Stimulated activated CD8-positive, alpha-beta memory T cell treated with anti-CD3 and anti-CD28 coated beads, Interleukin-7, amount 100 ng/mL, for 24 hours (primary cell): Measurements from ENCODE around the gene ALDH3B2.
"Not testable (repeated sequence)": the region's sequence is repeated elsewhere in the genome, so short reads cannot be mapped to it uniquely, and the experiment has no call there.

ENCODE experiments used
- DNase-seq: peaks from one replicate; pipeline ENCODE4 v3.0.0-alpha.2; 2020; ENCODE audit warnings: low read depth

Gene ALDH3B2

GRCh38 chr11:67685641-67686332, 11.4 kb upstream of the ALDH3B2 start:
- DNase-seq = not testable (repeated sequence)

DNA sequence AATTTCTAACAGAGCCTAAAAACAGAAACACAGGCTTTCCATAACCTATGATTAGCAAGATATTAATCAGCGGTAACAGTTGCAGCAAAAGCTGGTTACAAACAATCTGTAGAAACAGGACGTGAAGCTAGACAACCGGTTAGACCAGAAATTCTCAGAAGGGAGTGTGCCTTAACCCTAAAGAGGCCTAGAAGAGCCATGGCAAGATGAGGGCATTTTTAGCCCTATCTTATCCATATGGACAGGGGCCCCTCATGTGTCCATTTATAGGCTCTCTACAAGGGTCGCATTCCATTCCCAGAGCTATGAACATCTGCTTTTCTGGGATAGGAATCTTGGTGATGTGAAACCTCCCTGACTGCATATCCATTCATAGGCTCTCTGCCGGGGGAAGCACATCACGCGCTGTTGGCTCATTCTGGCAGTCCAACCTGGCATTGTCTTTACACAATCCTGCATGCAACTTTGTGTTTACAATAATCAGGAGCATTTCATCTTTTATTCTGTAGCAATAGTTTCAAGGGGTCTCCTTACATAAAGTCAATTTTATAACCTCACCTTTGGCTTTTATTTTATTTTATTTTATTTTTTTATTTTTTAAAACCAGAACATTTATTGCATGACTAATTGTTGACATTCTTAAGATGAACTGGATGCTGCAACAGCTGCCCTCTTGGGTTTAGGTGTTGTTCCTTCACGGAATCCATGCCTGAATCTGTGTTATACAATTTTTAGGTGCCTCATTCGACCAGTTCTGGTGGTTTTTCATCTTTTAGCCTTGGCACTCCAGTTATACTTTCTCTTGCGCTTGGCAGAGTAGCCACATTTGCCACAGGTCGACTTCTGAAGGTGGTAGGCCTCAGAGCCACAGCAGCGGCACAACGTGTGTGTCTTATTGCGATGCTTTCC, 8.0 kb upstream of the ALDH3B2 start:
- DNase-seq = not testable (repeated sequence)

DNA sequence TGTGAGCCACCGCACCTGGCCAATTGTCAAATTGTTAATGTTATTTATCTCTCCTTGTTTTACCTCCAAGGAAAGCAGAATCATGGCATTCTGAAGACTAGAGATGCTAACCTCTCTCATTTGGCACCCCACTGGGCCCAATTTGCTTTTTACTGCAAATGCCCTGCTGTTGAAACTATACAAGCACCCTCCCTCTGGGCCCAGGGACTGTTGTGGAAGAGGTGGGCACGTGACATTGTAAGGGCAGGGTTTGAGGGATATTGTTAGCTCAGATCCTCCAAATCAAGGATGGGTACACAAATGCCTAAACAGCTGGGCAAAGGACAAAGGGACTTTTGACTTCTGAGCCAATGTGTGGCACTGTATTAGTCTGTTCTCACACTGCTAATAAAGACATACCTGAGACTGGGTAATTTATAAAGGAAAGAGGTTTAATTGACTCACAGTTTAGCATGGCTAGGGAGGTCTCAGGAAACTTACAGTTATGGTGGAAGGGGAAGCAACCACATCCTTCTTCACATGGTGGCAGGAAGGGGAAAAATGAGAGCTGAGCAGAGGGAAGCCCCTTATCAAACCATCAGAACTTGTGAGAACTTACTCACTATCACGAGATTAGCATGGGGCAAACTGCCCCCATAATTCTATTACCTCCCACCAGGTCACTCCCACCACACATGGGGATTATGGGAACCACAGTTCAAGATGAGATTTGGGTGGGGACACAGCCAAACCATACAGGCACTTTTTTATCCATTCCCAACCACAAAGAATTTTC, 6.5 kb upstream of the ALDH3B2 start:
- no peak for DNase-seq

DNA sequence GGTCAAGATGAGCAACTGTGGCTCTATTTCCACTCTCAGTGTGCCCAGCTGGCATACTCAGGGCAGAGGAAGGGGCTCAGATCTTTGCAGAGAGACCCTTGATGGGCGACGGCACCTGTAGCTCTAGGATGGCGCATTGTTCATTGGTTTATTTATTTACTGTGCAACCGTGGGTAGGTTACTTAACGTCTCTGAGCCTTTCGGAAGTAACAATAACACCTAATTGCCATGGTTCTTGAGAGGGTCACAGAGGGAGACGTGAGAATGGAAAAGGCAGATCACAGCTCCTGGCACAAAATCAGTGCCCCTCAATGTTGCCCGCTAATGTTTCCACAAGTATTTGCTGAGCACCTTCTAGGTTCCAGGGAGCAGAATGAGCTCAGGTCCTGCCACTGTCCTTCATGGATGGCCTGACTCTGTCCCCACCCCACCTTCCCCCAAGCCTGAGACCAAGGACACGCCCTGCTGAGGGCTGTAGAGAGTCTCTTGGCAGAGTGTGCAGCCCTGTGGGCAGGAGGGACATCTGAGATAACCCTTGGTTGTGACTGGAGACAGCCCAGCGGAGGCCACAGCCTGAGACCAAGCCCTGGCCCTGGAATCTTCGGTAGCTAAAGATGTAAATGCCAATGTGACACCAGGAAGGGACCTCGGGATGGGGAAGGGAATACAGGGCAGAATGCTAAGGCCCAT, 780 bp upstream of the ALDH3B2 start:
- no peak for DNase-seq

DNA sequence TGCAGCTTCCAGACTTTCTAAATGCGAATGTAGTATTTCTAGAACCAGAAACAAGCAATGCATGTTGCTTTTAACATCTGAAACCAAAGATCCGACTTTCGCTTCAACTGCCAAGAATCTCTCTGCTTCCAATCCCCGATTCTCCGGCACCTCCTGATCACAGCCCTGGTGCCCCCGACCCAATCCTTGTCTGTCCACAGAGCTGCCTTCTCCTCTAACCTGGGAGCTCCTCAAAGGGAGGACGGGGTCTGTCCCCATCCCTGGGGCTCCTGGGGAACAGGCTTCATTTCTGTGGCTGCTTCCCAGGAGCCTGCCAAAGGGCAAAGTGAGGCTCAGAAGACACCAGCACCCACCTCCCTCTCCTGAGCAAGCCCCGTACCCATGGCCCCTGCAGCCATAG, 521 bp downstream of the ALDH3B2 start:
- no peak for DNase-seq

- no peak for DNase-seq
Observed at GRCh38 chr11:67673358-67673757, 1.1 kb downstream of the ALDH3B2 start.

GRCh38 chr11:67671211-67671520, 3.3 kb downstream of the ALDH3B2 start:
- no peak for DNase-seq

- DNase-seq = no peak
Observed at GRCh38 chr11:67670316-67671210, 3.9 kb downstream of the ALDH3B2 start.

DNA sequence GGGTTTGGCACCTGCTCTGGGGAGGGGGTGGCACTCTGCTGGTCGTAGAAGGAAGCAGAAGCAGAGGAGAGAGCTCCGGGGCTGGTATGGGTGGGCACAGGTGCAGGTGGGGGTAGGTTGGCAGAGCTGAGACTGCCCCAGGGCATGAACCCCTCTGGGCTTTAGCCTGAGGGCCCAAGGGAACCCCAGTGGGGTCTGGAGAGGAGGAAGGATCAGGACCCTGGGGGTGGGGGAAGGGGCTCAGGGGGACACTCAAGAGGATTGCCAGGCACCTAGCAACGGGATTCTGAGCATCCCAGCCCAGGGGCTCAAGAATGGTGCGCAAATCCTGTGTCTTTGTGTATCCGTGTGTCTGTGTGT, 6.3 kb downstream of the ALDH3B2 start:
- DNase-seq = no peak

DNA sequence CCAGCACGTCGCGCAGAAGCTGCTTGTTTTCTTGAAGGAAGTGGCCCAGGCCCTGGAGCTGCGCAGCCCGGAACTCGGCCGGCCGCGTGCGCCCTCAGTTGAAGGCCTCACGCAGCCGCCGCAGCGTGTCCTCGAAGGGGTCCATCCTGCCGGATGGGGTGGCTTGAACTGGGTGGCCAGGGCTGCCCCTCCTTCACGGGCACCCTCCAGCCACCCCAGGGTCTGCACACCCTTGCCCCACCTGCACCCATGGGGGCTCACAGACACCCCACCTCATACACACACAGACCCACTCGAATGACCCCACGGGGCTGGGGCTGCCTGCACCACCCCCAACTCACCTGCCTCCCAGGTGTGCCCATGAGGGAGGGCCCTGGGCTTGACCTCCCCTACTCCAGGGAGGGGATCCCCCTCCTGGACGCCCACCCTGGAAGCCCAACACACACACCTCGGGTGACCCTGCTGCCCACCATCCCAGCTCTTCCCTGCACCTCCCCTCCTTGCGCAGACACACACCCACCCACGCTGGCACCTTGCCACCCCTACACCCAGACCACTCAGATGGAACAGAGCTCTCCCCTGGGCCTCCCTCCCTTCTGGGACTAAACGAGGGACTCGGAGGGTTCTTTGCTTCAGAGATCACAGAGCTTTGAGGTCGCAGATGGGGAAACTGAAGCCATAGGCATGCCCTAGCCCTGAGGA, 6.8 kb downstream of the ALDH3B2 start:
- no peak for DNase-seq

- no peak for DNase-seq
Observed at GRCh38 chr11:67666676-67667489, 7.5 kb downstream of the ALDH3B2 start.

GRCh38 chr11:67666303-67666645, 8.1 kb downstream of the ALDH3B2 start:
- no peak for DNase-seq

DNA sequence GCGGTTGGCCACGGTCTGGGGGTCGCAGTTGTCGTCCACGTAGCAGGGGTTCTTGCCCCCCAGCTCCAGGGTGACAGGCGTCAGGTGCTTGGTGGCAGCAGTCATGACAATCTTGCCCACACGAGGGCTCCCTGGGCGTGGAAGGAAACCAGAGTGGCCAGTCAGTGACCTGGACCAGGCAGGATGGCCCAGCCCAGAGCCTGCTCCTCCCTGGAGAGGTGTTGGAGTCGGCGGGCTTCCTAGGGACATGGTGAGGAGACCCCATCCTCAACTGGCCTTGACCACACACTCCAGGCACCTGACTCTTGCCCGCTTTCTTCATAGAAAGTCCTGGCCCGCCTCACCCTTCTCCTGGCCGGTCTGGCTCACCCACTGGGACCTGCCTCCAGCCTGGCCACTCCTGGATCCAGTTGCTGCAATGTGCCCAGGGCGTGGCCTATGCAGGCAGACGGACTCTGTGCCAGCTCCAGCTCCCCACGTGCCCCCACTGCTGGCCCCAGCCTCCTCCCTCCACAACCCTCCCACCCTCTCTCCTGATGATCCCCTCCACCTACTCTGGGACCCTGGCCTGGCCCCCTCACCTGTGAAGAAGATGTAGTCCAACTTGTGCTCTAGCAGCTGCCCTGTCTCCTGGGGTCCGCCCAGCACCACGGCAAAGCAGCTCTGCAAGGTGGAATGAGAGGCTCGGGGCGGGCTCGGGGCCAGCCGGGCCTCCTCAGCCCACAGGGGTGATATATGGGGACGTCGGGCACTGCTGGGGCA, 8.7 kb downstream of the ALDH3B2 start:
- no peak for DNase-seq

- no peak for DNase-seq
Observed at GRCh38 chr11:67664696-67665540, 9.5 kb downstream of the ALDH3B2 start.

GRCh38 chr11:67664213-67664585, 10.2 kb downstream of the ALDH3B2 start:
- no peak for DNase-seq

- no peak for DNase-seq
Observed at GRCh38 chr11:67663532-67664212, 10.8 kb downstream of the ALDH3B2 start.

DNA sequence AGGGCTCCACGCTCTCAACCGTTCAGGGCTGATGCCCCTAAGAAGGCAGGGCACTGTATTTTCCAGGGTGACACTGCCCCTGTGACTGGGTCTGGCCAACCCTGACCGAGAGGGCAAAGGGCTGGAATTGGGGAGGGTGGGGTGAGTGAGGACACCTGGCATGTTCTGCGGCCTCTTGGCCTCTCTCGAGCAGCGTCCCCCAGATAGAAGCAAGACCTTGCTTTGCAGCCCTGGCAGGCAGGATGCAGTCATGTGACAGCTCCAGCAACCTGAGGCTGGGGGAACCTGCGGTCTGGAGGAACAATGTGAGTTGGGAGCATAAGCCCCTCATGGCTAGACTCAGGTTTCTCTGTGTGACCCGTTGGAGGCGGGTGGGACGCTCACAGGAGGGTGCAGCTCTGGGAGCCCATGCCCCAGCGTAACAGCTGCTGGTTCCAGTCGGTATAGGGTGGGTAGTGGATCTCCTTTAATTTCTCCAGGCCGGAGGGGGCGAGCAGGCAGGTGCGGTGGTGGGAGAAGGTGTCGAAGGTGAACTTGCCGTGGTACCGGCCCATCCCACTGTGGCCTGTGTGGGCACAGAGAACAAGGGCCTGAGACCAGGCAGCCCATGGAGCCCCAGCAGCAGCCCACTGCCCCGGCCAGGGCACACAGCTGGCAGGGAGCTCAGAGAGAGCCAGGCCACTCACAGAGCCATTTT, 11.4 kb downstream of the ALDH3B2 start:
- no peak for DNase-seq
